GM12801 (cell line): ENCODE results near the gene SSBP3.

Experiments used
- CTCF ChIP-seq: IDR thresholded peaks from one replicate; pipeline ENCODE4 v1.5.1; 2011; ENCODE audit warnings: control low read depth; ENCODE audit not compliant: insufficient read length; ENCODE audit errors: extremely low read depth

Gene SSBP3

GRCh38 chr1:54415991-54416390 lies 9.8 kb upstream of the SSBP3 start:
- no peak for TF ChIP-seq CTCF

- no peak for TF ChIP-seq CTCF
These were observed 9.3 kb upstream of the SSBP3 start for GRCh38 chr1:54415533-54415932.

- TF ChIP-seq CTCF = no peak
These were observed 7.5 kb upstream of the SSBP3 start for GRCh38 chr1:54413732-54414131.

GRCh38 chr1:54413295-54413694 lies 7.1 kb upstream of the SSBP3 start:
- no peak for TF ChIP-seq CTCF

GRCh38 chr1:54410359-54410758 lies 4.2 kb upstream of the SSBP3 start:
- TF ChIP-seq CTCF = no peak

GRCh38 chr1:54409156-54410142 lies 3.3 kb upstream of the SSBP3 start:
- no peak for TF ChIP-seq CTCF

GRCh38 chr1:54408147-54409066 lies 2.2 kb upstream of the SSBP3 start:
- TF ChIP-seq CTCF = no peak
